Measurements from ENCODE around the gene MTRF1L.
"Not testable (repeated sequence)": the region's sequence is repeated elsewhere in the genome, so short reads cannot be mapped to it uniquely, and the experiment has no call there.

The MTRF1L gene

DNA sequence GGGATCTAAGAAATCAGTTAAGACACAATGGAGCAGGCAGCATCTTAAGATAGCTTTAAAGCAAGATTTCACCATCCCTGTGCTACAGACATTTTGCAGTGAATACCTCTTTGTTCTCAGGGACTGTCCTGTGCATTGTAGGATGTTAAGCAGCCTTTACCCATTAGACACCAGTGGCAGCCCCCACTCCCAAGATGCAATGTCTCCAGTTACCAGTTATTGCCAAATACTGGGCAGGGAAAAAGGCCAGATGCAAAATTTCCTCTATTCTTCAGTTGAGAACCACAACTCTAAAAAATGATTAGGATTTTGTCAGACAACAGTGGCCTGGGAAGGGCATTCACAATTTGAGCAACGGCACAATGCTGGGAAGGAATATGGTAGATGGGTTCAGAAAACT is 25.8 kb downstream of the MTRF1L start:
- TF ChIP-seq, protein P1, sequence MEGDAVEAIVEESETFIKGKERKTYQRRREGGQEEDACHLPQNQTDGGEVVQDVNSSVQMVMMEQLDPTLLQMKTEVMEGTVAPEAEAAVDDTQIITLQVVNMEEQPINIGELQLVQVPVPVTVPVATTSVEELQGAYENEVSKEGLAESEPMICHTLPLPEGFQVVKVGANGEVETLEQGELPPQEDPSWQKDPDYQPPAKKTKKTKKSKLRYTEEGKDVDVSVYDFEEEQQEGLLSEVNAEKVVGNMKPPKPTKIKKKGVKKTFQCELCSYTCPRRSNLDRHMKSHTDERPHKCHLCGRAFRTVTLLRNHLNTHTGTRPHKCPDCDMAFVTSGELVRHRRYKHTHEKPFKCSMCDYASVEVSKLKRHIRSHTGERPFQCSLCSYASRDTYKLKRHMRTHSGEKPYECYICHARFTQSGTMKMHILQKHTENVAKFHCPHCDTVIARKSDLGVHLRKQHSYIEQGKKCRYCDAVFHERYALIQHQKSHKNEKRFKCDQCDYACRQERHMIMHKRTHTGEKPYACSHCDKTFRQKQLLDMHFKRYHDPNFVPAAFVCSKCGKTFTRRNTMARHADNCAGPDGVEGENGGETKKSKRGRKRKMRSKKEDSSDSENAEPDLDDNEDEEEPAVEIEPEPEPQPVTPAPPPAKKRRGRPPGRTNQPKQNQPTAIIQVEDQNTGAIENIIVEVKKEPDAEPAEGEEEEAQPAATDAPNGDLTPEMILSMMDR (IDR thresholded peaks at IDR 0.05; ENCODE audit: low read depth, low read length), result no peak
- in situ Hi-C loops (cut with HindIII; ENCODE audit: low sequenced_read_pairs), result no loop called here

DNA sequence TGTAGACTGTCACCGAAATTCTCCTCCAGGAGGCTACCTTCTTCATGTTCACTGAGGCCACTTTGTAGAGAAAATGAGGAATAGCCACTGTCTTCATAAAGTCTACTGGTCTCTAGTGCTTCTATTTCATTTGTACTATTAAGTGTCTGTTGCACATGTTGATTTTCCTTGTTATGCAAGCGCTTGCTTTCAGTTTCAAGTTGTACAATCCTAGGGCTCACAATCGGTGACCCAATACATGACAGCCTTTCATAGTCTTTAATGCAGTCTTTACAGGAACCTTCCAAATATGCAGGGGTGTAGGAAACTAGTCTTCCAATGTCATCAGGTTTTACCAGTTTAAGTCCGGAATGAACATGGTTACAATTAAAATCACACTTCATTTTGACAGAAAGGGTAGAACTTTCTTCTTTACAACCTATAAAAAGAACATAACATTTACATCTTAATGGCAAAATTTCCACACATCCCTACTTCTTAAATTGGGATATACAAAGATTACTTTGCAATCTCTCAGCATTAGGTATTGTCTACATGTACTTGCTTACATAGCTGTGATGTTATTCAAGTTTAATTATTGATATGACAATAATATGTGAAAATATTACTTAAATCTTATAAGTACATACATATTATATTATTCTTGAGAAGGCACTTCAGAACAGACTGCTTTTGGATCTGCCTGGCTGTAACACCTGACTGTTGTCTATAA is 27.1 kb downstream of the MTRF1L start:
- no peak overlapping the region for H3K4me3 ChIP-seq (ENCODE audit: low read depth, low read length)
- DNase-seq (ENCODE audit: low read depth, low spot score), result no peak
- in situ Hi-C loops (cut with HindIII; ENCODE audit: low sequenced_read_pairs), result no loop called here
- TF ChIP-seq, protein P1 (IDR thresholded peaks at IDR 0.05; ENCODE audit: low read depth, low read length), result no peak

More for the DNA sequence above, 25.8 kb downstream of the MTRF1L start:
- no peak overlapping the region for H3K4me3 ChIP-seq (ENCODE audit: low read depth, low read length)
- DNase-seq (ENCODE audit: low read depth, low spot score), result no peak

DNA sequence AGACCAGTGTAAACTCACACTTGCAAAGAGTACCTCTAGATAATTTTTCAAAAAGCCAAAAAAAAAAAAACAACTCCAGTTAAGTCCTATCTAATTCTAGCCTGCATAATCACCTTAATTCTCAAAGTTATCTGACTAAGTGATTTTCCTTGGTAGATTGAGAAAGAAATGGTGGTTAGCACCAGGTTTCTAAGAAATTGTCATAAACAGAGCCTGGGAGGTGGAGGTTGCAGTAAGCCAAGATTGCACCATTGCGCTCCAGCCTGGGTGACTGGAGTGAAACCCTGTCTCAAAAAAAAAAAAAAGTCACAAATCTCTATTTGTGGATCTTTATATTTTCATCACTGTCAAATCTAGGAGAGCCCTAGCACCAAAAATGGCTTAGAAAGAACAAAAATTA is 28.6 kb downstream of the MTRF1L start:
- H3K4me3 ChIP-seq (ENCODE audit: low read depth, low read length), result no peak overlapping the region
- no peak for DNase-seq (ENCODE audit: low read depth, low spot score)
- in situ Hi-C loops (cut with HindIII; ENCODE audit: low sequenced_read_pairs), result no loop called here
- TF ChIP-seq, protein P1 (IDR thresholded peaks at IDR 0.05; ENCODE audit: low read depth, low read length), result no peak

DNA sequence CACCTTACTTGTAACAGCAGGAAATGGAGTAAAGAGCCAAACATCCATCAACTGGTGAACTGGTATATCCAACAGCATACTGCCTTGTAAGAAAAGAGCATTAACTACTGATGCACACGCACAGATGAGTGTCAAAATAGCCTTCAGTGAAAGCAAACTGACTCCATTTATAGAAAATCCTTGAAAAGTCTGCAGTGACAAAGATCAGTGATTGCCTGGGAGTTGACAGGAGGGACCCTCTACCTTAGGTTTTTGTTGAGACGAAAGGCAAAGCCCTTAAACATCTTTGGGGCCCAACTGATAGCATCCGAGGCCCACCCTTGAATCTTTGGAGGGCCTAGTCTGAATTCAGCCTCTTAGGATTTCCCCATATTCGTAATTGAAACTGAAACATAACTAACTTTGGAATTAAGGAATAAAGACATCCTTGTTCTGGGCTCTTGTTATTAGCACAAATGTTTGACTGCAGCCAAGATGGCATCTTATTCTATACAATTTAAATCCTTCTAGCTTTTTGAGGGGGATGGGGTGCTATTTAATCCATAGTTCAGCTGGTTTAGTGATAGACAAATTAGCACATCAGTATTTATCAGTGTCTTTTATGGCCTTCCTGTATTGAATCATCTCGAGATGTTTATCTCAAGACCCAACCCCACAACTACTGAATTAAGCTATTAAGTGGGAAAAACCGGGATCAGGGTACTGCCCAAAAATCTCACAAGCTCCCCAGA is 32.7 kb downstream of the MTRF1L start:
- no peak for DNase-seq (ENCODE audit: low read depth, low spot score)
- no peak overlapping the region for H3K4me3 ChIP-seq (ENCODE audit: low read depth, low read length)
- in situ Hi-C loops (cut with HindIII; ENCODE audit: low sequenced_read_pairs), result no loop called here
- TF ChIP-seq, protein P1 (IDR thresholded peaks at IDR 0.05; ENCODE audit: low read depth, low read length), result no peak

DNA sequence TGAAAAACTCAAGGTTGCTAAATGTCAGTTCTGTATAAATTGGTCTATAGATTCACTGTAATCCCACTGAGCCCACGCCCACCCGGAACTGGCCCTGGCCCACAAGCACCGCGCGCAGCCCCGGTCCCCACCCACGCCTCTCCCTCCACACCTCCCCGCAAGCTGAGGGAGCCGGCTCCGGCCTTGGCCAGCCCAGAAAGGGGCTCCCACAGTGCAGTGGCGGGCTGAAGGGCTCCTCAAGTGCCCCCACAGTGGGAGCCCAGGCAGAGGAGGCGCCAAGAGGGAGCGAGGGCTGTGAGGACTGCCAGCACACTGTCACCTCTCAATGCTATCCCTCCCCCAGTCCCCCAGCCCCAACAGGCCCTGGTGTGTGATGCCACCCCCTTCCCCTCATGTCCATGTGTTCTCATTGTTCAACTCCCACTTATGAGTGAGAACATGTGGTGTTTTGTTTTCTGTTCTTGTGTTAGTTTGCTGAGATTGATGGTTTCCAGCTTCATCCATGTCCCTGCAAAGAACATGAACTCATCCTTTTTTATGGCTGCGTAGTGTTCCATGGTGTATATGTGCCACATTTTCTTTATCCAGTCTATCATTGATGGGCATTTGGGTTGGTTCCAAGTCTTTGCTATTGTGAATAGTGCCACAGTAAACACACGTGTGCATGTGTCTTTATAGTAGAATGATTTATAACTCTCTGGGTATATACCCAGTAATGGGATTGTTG is 36.2 kb downstream of the MTRF1L start:
- DNase-seq (ENCODE audit: low read depth, low spot score); in situ Hi-C loops (cut with HindIII; ENCODE audit: low sequenced_read_pairs); H3K4me3 ChIP-seq (ENCODE audit: low read depth, low read length): not testable (repeated sequence)

DNA sequence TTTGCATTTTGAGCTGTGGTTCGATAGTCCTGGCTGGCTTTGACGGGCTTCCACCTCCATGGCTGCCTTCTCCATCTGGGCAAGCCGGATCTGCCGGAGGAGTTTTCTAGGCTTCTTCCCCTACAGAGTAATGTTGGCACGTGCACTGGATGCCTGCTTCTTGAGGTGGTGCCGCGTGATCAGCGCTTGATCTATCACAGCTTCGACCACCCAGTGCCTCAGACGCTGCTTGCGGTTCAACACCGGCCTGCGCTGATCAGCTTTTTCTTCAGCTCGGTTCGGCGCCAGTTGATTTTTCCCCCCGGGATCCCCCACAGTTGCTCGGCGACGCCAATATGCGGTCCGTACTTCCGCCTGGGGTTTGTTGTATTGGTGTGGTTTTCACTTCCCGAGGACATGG is 43.2 kb downstream of the MTRF1L start:
- no peak for DNase-seq (ENCODE audit: low read depth, low spot score)
- TF ChIP-seq, protein P1 (IDR thresholded peaks at IDR 0.05; ENCODE audit: low read depth, low read length), result no peak
- in situ Hi-C loops (cut with HindIII; ENCODE audit: low sequenced_read_pairs), result no loop called here
- no peak overlapping the region for H3K4me3 ChIP-seq (ENCODE audit: low read depth, low read length)
